NCI-H446 treated with DMSO at 0.1 percent for 48 hours (cell line): ENCODE results near the gene HSD3B1.
A peak's percentile ranks its signal among the peaks of the same experiment; 100 is the strongest.
"Not testable (repeated sequence)": the region's sequence is repeated elsewhere in the genome, so short reads cannot be mapped to it uniquely, and the experiment has no call there.

Experiments used
- DNase-seq: peaks from one replicate; lab custom pipeline; 2025; lab: John Stamatoyannopoulos, UW

Gene HSD3B1

DNA sequence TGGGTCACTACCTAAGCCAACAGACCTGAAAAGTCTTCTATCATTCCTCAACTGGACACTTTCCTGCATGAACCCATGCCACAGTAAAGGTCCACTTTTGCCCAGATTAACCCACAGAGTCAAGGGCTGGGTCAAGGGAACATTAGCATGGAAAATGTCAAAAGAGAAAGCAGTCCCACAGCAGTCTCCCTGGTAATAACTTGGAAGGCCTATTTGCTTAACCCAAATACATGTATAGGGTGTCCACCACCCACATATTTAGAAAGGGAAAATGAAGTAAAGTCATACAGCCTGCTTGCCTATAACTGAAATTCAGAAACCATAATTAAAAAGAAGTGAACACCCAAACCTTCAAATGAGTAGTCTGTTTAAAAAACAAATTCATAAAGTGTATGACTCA lies 16.1 kb upstream of the HSD3B1 start:
- no peak for DNase-seq

- no peak for DNase-seq
Observed at GRCh38 chr1:119492763-119493162, 14.2 kb upstream of the HSD3B1 start.

DNA sequence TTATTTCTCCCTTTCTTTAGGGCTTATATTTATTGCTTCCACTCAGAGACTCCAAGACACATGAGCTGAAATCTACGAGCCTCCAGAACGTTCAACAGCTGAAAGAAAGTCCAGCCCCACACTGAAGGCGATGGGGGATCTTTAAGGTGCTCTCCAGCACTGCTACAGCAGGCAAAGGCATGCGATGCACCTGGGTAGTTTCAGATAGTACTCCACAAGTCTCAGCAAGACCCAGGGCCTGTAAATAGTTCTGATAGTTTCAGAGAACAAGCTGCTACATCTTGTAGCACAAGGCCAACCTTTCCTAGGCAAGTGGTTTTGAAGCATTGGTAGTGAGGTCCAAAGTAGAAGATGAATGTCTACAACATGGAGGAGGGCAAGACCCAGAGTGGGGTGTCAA lies 2.2 kb upstream of the HSD3B1 start:
- no peak for DNase-seq

GRCh38 chr1:119510046-119510445 lies 3.0 kb downstream of the HSD3B1 start:
- no peak for DNase-seq

GRCh38 chr1:119515221-119515620 lies 8.2 kb downstream of the HSD3B1 start:
- no peak for DNase-seq

GRCh38 chr1:119516247-119516646 lies 9.2 kb downstream of the HSD3B1 start:
- no peak for DNase-seq

DNA sequence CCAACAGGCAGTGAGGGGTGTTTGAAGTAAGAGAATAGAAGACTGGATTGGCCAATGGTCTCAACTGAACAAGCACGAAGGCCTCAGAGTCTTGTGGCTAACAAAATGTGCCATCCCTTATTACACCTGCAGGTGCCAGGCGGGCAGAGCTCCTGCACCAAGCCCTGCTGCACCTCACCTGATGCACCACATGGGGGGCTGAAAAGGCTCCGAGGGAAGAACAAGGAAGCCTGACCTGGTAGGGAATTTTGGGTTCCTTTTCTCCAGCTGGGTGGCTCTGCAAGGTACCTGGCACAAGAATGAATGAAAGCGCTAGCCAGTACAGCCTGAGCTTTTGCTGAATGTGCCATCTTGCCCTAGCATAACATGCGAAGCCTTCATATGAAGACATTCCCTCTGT lies 9.7 kb downstream of the HSD3B1 start:
- no peak for DNase-seq

DNA sequence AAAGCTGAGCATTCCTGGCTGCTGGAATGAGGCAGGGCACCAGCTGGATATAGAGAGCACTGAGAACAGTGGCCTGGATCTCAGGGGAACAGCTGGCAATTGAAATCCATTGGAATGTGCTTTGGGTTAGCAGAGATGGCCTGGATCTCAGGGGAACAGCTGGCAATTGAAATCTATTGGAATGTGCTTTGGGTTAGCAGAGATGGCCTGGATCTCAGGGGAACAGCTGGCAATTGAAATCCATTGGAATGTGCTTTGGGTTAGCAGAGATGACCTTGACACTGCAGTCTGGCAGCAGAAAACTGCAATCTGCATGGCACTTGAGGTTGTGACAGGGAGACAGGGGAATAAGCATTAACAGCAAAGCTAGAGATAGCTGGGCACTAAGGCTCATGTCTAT lies 10.7 kb downstream of the HSD3B1 start:
- not testable (repeated sequence) for DNase-seq

GRCh38 chr1:119531606-119532323 lies 24.8 kb downstream of the HSD3B1 start:
- no peak for DNase-seq

DNA sequence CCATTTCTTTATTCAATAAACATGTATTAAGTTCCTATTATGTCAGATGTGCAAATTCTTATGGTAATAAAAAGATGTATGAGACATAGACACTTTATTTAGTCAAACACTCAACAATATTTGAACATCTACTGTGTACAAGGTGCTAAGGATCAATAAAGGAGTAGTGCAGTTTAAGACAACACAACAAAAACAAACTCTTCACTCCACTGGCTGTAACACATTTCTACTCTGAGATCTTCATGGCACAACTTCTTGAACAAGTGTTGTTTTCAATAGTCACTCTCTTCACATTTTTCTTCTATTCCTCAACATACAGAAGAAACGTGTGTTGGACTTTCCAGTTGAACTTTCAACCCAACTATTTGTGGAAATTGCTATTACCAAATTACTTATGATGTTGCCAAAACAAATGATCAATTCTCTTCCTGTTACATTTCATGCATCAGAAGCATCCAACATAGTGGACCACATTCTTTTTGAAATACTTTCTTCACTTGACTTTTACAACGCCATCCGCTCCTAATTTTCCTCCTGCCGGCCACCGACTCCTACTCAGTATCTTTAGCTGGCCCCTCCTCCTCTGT lies 25.4 kb downstream of the HSD3B1 start:
- no peak for DNase-seq

- no peak for DNase-seq
Observed at GRCh38 chr1:119535381-119535780, 28.4 kb downstream of the HSD3B1 start.

GRCh38 chr1:119537966-119538365 lies 31.0 kb downstream of the HSD3B1 start:
- no peak for DNase-seq

- DNase-seq = no peak
Observed at GRCh38 chr1:119539636-119540035, 32.6 kb downstream of the HSD3B1 start.

- no peak for DNase-seq
Observed at GRCh38 chr1:119541389-119541788, 34.4 kb downstream of the HSD3B1 start.

- DNase-seq = no peak
Observed at GRCh38 chr1:119542492-119542946, 35.5 kb downstream of the HSD3B1 start.

GRCh38 chr1:119544165-119544762 lies 37.3 kb downstream of the HSD3B1 start:
- no peak for DNase-seq

GRCh38 chr1:119546641-119547040 lies 39.6 kb downstream of the HSD3B1 start:
- DNase-seq = no peak

DNA sequence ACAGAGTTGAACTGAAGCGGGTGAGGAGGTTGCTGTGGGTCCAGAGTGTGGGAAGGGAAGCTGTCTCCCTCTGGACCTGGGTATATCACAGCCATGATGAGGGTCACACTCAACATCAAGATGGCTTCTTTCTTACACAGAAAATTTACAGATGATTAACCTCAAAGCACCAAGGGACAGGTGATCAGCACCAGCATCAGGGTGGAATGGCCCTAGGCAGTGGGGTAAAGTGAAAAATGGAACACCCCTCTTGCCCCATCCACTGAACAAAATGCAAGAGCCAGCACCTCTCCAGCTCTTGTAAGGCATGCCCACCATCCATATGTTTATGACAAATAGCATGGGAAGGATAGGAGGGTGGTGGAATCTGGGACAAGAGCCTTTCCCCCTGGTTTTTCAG lies 40.3 kb downstream of the HSD3B1 start:
- no peak for DNase-seq

DNA sequence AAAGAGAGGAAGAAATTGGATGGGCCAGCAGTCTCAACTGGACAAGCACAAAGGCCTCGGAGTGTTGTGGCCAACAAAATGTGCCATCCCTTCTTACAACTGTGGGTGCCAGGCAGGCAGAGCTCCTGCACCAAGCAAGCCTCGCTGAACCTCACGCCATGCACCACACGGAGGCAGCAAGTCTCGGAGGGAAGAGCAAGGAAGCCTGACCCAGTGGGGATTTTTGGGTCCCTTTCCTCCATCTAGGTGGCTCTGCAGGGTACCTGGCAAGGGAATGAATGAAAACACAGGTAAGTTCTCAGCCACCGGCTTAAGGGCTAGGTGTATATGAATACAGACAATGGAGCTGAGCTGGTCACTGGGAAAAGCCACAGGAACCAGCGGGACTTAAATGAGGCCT lies 40.8 kb downstream of the HSD3B1 start:
- no peak for DNase-seq

GRCh38 chr1:119549719-119550132 lies 42.7 kb downstream of the HSD3B1 start:
- DNase-seq = peak; percentile 5

DNA sequence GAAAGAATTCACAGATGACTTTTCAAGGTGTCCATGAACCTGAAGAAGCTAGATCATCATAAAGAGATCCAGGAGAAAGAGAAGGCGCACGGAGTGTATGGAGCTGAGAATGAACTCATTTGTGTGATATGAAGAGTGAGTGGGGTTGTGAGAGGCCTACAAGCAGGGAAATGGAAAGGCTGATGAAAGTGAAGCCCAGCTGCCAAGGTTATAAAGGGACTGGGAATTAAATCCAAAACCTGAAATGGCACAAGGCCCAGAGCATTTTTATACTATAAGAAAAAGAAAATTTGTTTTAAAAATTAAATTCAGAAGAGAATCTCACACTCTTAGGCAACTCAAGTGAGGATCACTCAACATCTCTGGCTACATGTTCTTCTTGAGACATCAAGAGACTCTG lies 43.4 kb downstream of the HSD3B1 start:
- no peak for DNase-seq

GRCh38 chr1:119551218-119551617 lies 44.2 kb downstream of the HSD3B1 start:
- no peak for DNase-seq

GRCh38 chr1:119552656-119553055 lies 45.6 kb downstream of the HSD3B1 start:
- not testable (repeated sequence) for DNase-seq
